GM13977 (cell line): ENCODE results near the gene ST6GAL2.

ENCODE experiments used
- DNase-seq: peaks from one replicate; pipeline ENCODE4 v3.0.0; 2012; ENCODE audit warnings: low spot score
- CTCF ChIP-seq: IDR thresholded peaks from 2 replicates; pipeline ENCODE4 v1.5.1; 2012; ENCODE audit warnings: mild to moderate bottlenecking, control low read depth; ENCODE audit not compliant: insufficient read depth; ENCODE audit errors: extremely low read depth, missing control alignments
- in situ Hi-C: fragments of 300-500 bp; cut with MboI; formaldehyde crosslinking; loops from one replicate; pipeline ENCODE4 v1.12.0; 2022; ENCODE audit warnings: low sequenced_read_pairs, low pct_unique_long_range_greater_than_20kb, mixed read lengths, inconsistent platforms; ENCODE audit not compliant: unreplicated experiment

ST6GAL2 gene

GRCh38 chr2:106800180-106800579, 85.8 kb downstream of the ST6GAL2 start:
- in situ Hi-C loops, result no loop called here
- TF ChIP-seq CTCF, result no peak
- no peak for DNase-seq

- no peak for DNase-seq
- in situ Hi-C loops, result no loop called here
- TF ChIP-seq CTCF, result no peak
These were observed 87.0 kb downstream of the ST6GAL2 start for GRCh38 chr2:106798826-106799552.

- no peak for TF ChIP-seq CTCF
- DNase-seq, result no peak
- in situ Hi-C loops, result no loop called here
These were observed 88.5 kb downstream of the ST6GAL2 start for GRCh38 chr2:106797494-106797893.

- TF ChIP-seq CTCF, result no peak
- DNase-seq, result no peak
- in situ Hi-C loops, result no loop called here
These were observed 93.3 kb downstream of the ST6GAL2 start for GRCh38 chr2:106792671-106793070.

GRCh38 chr2:106789185-106789584, 96.8 kb downstream of the ST6GAL2 start:
- no peak for DNase-seq
- TF ChIP-seq CTCF, result no peak
- in situ Hi-C loops, result no loop called here

GRCh38 chr2:106782681-106783080, 103.3 kb downstream of the ST6GAL2 start:
- in situ Hi-C loops, result no loop called here
- no peak for TF ChIP-seq CTCF
- no peak for DNase-seq
